ENCODE data around the gene PRPF6.

The PRPF6 gene

DNA sequence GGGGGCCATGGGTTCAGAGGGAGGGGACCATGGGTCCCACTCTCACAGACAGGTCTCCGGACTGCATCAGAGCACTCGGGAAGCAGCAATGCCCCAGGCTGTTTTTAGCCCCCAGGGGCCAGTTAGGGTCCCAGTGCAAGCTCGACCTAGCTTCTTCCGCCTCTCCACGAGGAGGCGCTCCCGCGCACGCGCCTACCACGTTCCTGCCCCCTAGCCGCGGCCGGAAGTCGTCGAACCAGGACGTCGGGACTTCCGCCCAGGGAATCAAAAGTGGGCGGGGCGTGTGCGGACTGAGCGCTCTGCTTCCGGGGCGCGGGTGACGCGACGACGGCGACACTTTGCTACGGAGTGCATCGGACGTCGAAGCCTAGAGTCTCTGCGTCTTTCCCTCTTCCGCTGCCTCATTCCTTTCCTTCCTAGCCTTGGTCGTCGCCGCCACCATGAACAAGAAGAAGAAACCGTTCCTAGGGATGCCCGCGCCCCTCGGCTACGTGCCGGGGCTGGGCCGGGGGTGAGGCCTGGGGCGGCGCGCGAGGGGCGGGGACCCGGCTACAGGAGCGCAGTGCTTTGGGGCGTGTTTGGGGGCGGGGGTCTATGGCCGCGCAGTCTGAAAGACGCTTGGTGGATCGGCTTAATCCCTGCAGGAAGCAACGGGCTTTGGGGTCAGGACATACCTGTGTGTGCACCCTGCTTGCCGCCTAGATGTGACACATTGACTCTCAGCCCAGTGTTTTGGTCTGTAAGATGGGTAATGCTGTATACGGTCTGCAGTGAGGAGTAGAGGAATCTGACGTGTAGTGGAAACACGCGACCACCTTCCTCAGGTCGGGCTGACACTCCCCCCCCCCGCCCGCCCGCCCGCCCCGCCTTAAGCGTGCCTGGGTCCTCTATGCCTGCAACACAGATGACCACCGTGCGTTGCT lies at the start of gene PRPF6:
PRPF6 (plus strand) TSS at position 327 of the 923 bp plus-strand sequence; CDS start at position 441, 114 bp downstream.
- DNase-seq, result peak; percentile 95

DNA sequence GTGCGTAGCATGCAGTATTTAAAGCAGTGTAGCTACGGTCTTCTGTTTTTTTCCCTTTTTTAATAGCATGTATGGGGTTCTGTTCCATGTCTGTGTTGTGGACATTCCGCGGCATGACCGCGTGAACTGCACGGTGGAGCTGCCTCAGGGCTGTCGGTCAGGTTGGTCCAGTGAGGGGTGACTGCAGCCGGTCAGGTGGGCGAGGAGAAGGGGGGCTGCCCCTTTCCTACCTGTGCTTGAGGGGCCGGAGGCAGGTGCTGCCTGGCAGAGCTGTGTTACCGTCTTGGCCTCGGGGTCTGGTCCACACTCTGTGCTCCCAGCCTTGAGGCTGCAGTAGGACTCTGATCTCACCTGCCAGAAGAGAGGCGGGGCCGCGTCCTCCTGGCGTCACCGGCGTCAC lies 49.2 kb upstream of the PRPF6 start:
- DNase-seq, result no peak

DNA sequence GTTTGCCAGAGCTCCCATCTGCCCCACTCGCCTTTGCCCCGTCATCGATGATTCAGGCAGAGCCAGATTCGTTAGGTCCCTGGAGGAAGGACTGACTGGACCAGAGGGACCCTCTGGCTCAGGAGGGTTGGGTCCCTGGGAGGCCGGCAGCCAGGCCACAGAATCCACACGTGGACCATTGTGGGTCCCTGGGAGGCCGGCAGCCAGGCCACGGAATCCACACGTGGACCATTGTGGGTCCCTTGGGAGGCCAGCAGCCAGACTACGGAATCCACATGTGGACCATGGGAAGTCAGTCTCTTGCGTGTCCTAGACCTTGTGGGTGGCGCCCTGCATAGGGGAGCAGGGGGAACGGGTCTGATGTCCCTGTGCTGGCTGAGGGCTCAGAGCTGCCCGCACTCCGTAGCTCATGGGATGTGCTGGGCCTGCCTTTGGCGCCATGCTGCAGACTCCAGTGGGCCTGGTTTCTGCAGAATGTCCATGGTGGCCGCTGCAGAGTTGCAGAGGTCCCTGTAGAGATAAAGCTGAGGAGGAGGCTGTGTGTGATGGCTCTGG lies 48.2 kb upstream of the PRPF6 start:
- DNase-seq, result no peak

GRCh38 chr20:63933646-63934045 lies 47.3 kb upstream of the PRPF6 start:
- no peak for DNase-seq

DNA sequence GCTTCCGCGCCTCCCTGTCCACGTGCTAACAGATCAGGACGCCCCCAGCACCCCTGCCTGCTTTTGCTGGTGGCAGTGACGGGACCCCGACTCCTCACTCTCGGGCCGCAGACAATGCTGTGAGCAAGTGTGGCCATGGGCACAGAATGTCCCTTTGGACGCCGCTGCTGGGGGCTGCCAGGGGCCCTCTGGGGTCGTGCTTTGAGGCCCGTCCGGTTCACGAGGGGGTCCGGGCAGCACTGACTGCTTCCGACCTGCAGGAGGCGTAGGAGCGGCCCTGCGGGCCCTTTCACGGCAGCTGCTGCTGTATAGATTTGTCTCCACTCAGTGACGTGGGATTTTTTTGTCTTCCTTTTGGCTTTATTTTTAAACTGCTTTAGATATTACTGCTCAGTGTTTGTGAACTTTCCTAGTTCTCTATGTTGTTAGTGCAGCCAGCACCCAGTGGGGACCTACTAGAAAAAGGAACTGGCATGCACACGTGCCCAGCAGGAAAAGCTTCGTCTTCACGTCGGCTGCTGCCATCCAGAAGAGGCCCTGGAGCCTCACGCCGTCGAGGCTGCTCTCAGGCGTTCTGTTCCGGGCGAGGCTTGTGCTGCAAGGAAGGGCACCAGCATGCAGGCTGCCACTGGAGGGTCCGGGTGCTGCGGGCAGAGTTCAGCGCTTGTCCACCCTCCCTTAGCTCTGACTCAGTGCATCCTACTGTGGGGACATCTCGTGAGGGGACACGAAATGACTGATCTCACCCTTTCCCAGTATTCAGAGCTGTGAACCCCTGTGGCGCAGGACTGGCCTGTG lies 46.5 kb upstream of the PRPF6 start:
- no peak for DNase-seq

DNA sequence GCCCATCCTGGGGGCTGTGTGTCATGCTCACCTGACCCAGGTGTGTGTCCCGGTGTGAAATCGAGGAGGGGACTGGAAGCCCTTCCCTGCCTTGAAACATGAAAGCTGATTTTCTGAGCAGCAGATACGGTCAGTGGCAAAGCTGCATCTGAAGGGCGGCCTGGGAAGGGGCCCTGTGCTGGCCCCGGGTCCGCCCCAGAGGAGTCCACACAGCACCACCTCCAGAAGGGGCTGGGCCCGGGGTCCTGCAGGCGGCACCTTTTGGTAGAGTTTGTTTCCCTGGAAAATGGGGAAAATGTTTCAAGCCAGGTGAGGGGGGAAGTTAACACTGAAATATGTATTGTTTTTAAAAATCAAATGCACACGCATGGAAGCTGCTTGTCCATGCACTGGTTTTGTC lies 45.5 kb upstream of the PRPF6 start:
- DNase-seq, result no peak

- no peak for DNase-seq
Observed at GRCh38 chr20:63937596-63937995, 43.3 kb upstream of the PRPF6 start.

- no peak for DNase-seq
Observed at GRCh38 chr20:63939061-63939935, 41.6 kb upstream of the PRPF6 start.

- DNase-seq, result no peak
Observed at GRCh38 chr20:63940071-63940471, 40.9 kb upstream of the PRPF6 start.

DNA sequence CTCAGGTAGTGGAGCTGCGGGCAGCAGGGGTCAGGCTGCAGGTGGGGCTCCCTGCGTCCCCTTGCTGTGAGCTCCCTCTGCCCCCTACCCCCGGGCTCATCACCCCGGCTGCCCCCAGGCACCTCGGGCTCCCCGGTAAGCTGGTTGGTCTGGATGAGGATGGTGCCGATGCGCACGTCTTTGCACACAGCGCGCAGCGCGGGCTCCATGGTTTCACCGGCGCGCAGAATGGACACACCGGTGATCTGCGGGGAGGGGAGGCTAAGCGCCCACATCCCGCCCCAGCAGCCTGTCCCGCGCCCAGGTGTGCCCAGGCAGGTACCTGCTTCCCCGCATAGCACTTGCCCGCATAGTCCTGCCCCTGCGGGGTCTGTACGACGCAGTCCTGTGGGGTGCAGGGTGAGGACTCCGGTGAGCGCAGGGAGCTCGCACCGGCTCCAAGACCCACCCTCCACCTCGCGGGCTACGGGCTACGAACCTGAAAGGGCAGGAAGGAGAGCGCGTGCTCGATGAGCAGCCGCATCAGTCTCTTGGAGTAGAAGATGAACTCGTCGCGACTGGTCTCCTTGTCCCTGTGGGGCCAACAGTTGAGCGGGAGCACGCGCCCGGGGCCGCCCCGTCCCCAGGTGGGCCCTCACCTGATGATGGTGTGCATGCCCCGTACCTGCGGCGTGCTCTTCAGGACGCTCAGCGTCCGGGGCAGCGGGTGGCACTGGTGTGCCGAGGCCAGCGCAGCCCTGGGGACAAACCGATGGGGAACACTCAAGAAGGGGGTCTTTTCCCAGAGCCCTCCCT lies 40.3 kb upstream of the PRPF6 start:
- no peak for DNase-seq

- peak; percentile 25 for DNase-seq
Observed at GRCh38 chr20:63941282-63942081, 39.5 kb upstream of the PRPF6 start.

- DNase-seq, result peak; percentile 37
Observed at GRCh38 chr20:63942250-63942951, 38.5 kb upstream of the PRPF6 start.

- DNase-seq, result no peak
Observed at GRCh38 chr20:63942969-63943807, 37.7 kb upstream of the PRPF6 start.

GRCh38 chr20:63943808-63944077 lies 37.2 kb upstream of the PRPF6 start:
- no peak for DNase-seq

- DNase-seq, result no peak
Observed at GRCh38 chr20:63944078-63944941, 36.6 kb upstream of the PRPF6 start.

GRCh38 chr20:63945031-63945658 lies 35.8 kb upstream of the PRPF6 start:
- no peak for DNase-seq

- no peak for DNase-seq
Observed at GRCh38 chr20:63945921-63946920, 34.7 kb upstream of the PRPF6 start.

All from NCI-H69 (cell line).